H9 (cell line): ENCODE results near the gene DCDC1. TPM values are rescaled to one million over a fixed set of nuclear protein-coding genes. Genes with fewer than 3 reads are reported as not detected.

Experiments used
- DNase-seq: peaks from one replicate; pipeline ENCODE4 v3.0.0-alpha.2; 2017
- H2AFZ ChIP-seq: one replicate; pipeline ENCODE4 v1.6.1; 2013; ENCODE audit warnings: mild to moderate bottlenecking, low read length, control low read depth, moderate library complexity
- H2AK5ac ChIP-seq: 2 replicates; pipeline ENCODE4 v1.6.1; 2013; ENCODE audit warnings: low read length, control low read depth, mixed read lengths; ENCODE audit not compliant: insufficient read length
- H2BK120ac ChIP-seq: one replicate; pipeline ENCODE4 v1.6.1; 2013; ENCODE audit warnings: low read depth, mild to moderate bottlenecking, low read length, control low read depth, inconsistent platforms; ENCODE audit not compliant: poor library complexity, severe bottlenecking
- H2BK12ac ChIP-seq: 2 replicates; pipeline ENCODE4 v1.6.1; 2013; ENCODE audit warnings: low read length, control low read depth, mixed read lengths, low read depth; ENCODE audit not compliant: insufficient read length
- H2BK15ac ChIP-seq: 2 replicates; pipeline ENCODE4 v1.6.1; 2013; ENCODE audit warnings: low read depth, low read length, control low read depth
- H2BK20ac ChIP-seq: one replicate; pipeline ENCODE4 v1.6.1; 2013; ENCODE audit warnings: low read depth, mild to moderate bottlenecking, low read length, control low read depth, inconsistent platforms; ENCODE audit not compliant: poor library complexity, severe bottlenecking
- H2BK5ac ChIP-seq: 2 replicates; pipeline ENCODE4 v1.6.1; 2013; ENCODE audit warnings: low read length, control low read depth, mixed read lengths; ENCODE audit not compliant: insufficient read length
- H3K14ac ChIP-seq: 2 replicates; pipeline ENCODE4 v1.6.1; 2013; ENCODE audit warnings: low read length, control low read depth; ENCODE audit not compliant: insufficient read depth
- H3K18ac ChIP-seq: 2 replicates; pipeline ENCODE4 v1.6.1; 2013; ENCODE audit warnings: low read depth, mild to moderate bottlenecking, mixed read lengths, low read length, control low read depth; ENCODE audit not compliant: insufficient read length
- H3K23ac ChIP-seq: 2 replicates; pipeline ENCODE4 v1.6.1; 2013; ENCODE audit warnings: low read length, control low read depth, mixed read lengths, low read depth; ENCODE audit not compliant: insufficient read length
- H3K23me2 ChIP-seq: 2 replicates; pipeline ENCODE4 v1.6.1; 2013; ENCODE audit warnings: low read depth, mild to moderate bottlenecking, mixed read lengths, low read length, control low read depth; ENCODE audit not compliant: insufficient read length, poor library complexity, severe bottlenecking
- H3K27ac ChIP-seq: 2 replicates; pipeline ENCODE4 v1.5.1; 2013; ENCODE audit warnings: low read length, control low read depth, mixed read lengths, low read depth; ENCODE audit not compliant: insufficient read length
- H3K27me3 ChIP-seq: 2 replicates; pipeline ENCODE4 v1.6.1; 2013; ENCODE audit warnings: low read length, control low read depth, inconsistent platforms; ENCODE audit not compliant: insufficient read depth
- H3K4ac ChIP-seq: 2 replicates; pipeline ENCODE4 v1.6.1; 2013; ENCODE audit warnings: low read depth, mild to moderate bottlenecking, control low read depth, inconsistent platforms, low read length, moderate library complexity
- H3K4me1 ChIP-seq: 2 replicates; pipeline ENCODE4 v1.6.1; 2013; ENCODE audit warnings: low read length, control low read depth, inconsistent platforms; ENCODE audit not compliant: insufficient read depth
- H3K4me2 ChIP-seq: 2 replicates; pipeline ENCODE4 v1.6.1; 2013; ENCODE audit warnings: low read length, control low read depth, mixed read lengths; ENCODE audit not compliant: insufficient read length, insufficient read depth
- H3K56ac ChIP-seq: 2 replicates; pipeline ENCODE4 v1.6.1; 2013; ENCODE audit warnings: low read depth, mild to moderate bottlenecking, mixed read lengths, low read length, control low read depth; ENCODE audit not compliant: insufficient read length
- H3K79me1 ChIP-seq: 2 replicates; pipeline ENCODE4 v1.6.1; 2013; ENCODE audit warnings: low read depth, mild to moderate bottlenecking, moderate library complexity, low read length, control low read depth, inconsistent platforms; ENCODE audit not compliant: insufficient read depth, poor library complexity, severe bottlenecking
- H3K79me2 ChIP-seq: 2 replicates; pipeline ENCODE4 v1.6.1; 2013; ENCODE audit warnings: low read length, control low read depth, inconsistent platforms; ENCODE audit not compliant: insufficient read depth
- H3K9ac ChIP-seq: 2 replicates; pipeline ENCODE4 v1.6.1; 2013; ENCODE audit warnings: low read length, control low read depth, mixed read lengths; ENCODE audit not compliant: insufficient read length; ENCODE audit errors: extremely low read depth
- H3K9me3 ChIP-seq: one replicate; pipeline ENCODE4 v1.6.1; 2013; ENCODE audit warnings: low read depth, low read length, inconsistent platforms; ENCODE audit not compliant: control insufficient read depth
- H3T11ph ChIP-seq: one replicate; pipeline ENCODE4 v1.6.1; 2013; ENCODE audit warnings: mild to moderate bottlenecking, low read length, control low read depth, inconsistent platforms
- H4K20me1 ChIP-seq: one replicate; pipeline ENCODE4 v1.6.1; 2013; ENCODE audit not compliant: control insufficient read depth, insufficient read length, insufficient read depth
- H4K5ac ChIP-seq: 2 replicates; pipeline ENCODE4 v1.6.1; 2013; ENCODE audit warnings: low read depth, mild to moderate bottlenecking, mixed read lengths, low read length, control low read depth; ENCODE audit not compliant: insufficient read length
- H4K8ac ChIP-seq: replicated peaks from 2 replicates; pipeline ENCODE4 v1.6.1; 2013; ENCODE audit warnings: low read length, control low read depth, mixed read lengths, low read depth; ENCODE audit not compliant: insufficient read length
- H4K91ac ChIP-seq: 2 replicates; pipeline ENCODE4 v1.6.1; 2013; ENCODE audit warnings: low read depth, mild to moderate bottlenecking, moderate library complexity, mixed read lengths, low read length, control low read depth; ENCODE audit not compliant: insufficient read length
- H3K27ac Mint-ChIP-seq, 3 experiments: 2 replicates in 2 of 3; 3 replicates in 1 of 3; pipeline ENCODE4 v1.8.0; 2020 to 2021; ENCODE audit warnings: mixed read lengths in 3 of 3, mild to moderate bottlenecking in 1 of 3, moderate library complexity in 1 of 3
- H3K27me3 Mint-ChIP-seq: 2 replicates; pipeline ENCODE4 v1.8.0; 2021; ENCODE audit warnings: low read depth, mild to moderate bottlenecking, moderate library complexity, mixed read lengths
- H3K36me3 Mint-ChIP-seq, 3 experiments: 2 replicates in 2 of 3; 3 replicates in 1 of 3; pipeline ENCODE4 v1.8.0; 2020 to 2021; ENCODE audit warnings: low read depth in 3 of 3, mixed read lengths in 3 of 3; ENCODE audit not compliant: insufficient read depth in 1 of 3
- H3K4me1 Mint-ChIP-seq, 2 experiments: 2 replicates each; pipeline ENCODE4 v1.8.0; 2020; ENCODE audit warnings: mixed read lengths in 2 of 2
- H3K4me3 Mint-ChIP-seq, 2 experiments: 2 replicates in 1 of 2; 3 replicates in 1 of 2; pipeline ENCODE4 v1.8.0; 2020 to 2021; ENCODE audit warnings: mild to moderate bottlenecking in 2 of 2, mixed read lengths in 2 of 2, moderate library complexity in 1 of 2
- H3K9me3 Mint-ChIP-seq, 2 experiments: 2 replicates in 1 of 2; 3 replicates in 1 of 2; pipeline ENCODE4 v1.8.0; 2020; ENCODE audit warnings: mild to moderate bottlenecking in 2 of 2, mixed read lengths in 2 of 2, moderate library complexity in 1 of 2
- WGBS: extraction: QIAGEN DNeasy Blood & Tissue Kit; methylation state at CpG from one replicate; pipeline ENCODE4 v1.1.7; 2013; ENCODE audit warnings: missing lambda C conversion rate, low lambda C conversion rate, mixed read lengths; ENCODE audit not compliant: insufficient read length; ENCODE audit errors: extremely low coverage; 5-methylcytosine and 5-hydroxymethylcytosine counted together
- total RNA-seq: library from RNA; stranded (reverse); gene quantifications from 2 replicates; pipeline ENCODE4 v1.2.1, GENCODE V29; 2021
- TF ChIP-seq, protein P1 (sequence below): fragments of 200-600 bp; sonication (generic); conservative IDR thresholded peaks from 3 replicates; pipeline ENCODE4 v1.8.0; 2021; ENCODE audit warnings: antibody characterized with exemption, mild to moderate bottlenecking

Gene DCDC1
- total RNA-seq, 1 experiment from 2014 or later = 0.09 TPM

DNA sequence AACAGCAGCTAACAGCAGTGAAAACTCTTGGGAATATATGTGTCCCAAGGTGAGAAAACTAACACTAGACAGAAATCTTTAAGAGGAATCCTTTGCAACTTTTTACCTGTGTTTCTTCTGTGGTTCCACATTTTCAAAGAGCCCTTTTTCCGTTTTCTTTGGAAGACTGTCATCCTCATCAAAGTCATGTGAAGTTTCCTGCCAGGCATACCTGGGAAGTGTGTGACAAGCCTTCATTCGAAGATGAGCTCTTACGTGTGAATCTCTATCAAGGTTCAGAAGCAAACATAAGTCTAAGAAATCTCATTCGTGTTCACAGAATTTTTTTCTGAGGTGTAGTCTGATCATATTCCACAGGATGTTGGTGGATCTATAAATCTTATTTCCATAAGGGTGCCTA lies 452.8 kb downstream of the DCDC1 start:
- H3K9ac ChIP-seq = no peak overlapping the region
- TF ChIP-seq, protein P1, sequence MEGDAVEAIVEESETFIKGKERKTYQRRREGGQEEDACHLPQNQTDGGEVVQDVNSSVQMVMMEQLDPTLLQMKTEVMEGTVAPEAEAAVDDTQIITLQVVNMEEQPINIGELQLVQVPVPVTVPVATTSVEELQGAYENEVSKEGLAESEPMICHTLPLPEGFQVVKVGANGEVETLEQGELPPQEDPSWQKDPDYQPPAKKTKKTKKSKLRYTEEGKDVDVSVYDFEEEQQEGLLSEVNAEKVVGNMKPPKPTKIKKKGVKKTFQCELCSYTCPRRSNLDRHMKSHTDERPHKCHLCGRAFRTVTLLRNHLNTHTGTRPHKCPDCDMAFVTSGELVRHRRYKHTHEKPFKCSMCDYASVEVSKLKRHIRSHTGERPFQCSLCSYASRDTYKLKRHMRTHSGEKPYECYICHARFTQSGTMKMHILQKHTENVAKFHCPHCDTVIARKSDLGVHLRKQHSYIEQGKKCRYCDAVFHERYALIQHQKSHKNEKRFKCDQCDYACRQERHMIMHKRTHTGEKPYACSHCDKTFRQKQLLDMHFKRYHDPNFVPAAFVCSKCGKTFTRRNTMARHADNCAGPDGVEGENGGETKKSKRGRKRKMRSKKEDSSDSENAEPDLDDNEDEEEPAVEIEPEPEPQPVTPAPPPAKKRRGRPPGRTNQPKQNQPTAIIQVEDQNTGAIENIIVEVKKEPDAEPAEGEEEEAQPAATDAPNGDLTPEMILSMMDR = no peak

More for the DNA sequence above, 452.8 kb downstream of the DCDC1 start:
- Histone ChIP-seq H3K14ac (no peak overlapping the region), H3K4me2 (no peak overlapping the region), H4K91ac (no peak overlapping the region), H2AFZ (no peak overlapping the region), H3K27me3 (no peaks in the 10 kb centered on the region), H3K23me2 (no peaks in the 10 kb centered on the region), H2BK120ac (no peak overlapping the region), H3K23ac (no peak overlapping the region), H3K79me1 (no peaks in the 10 kb centered on the region), H2AK5ac (no peak overlapping the region), H3K56ac (no peak overlapping the region), H3K9me3 (no peaks in the 10 kb centered on the region), H2BK20ac (no peak overlapping the region), H3K27ac (no peak overlapping the region), H3K4ac (no peak overlapping the region), H3T11ph (no peak overlapping the region), H3K4me1 (no peaks in the 10 kb centered on the region), H2BK5ac (no peak overlapping the region), H3K79me2 (no peaks in the 10 kb centered on the region), H2BK12ac (no peak overlapping the region), H4K5ac (no peak overlapping the region), H2BK15ac (no peak overlapping the region), H4K20me1 (no peaks in the 10 kb centered on the region), H4K8ac (no peak overlapping the region), H3K18ac (no peak overlapping the region)
- Mint-ChIP-seq H3K36me3 (no peaks in the 10 kb centered on the region), H3K9me3 (no peaks in the 10 kb centered on the region), H3K27me3 (peaks cover 4% of the 10 kb centered on the region; the same call in 1 of the 2 replicates), H3K27ac (no peak overlapping the region), H3K4me1 (peaks cover 16 to 21% of the 10 kb centered on the region in 2 experiments), H3K4me3 (no peak overlapping the region)
- DNase-seq = no peak
- no CpG with 5 or more reads among the region's 4 CpGs for WGBS
